ENCODE data around the gene PHLDB2. TPM values are rescaled to one million over a fixed set of nuclear protein-coding genes. Genes with fewer than 3 reads are reported as not detected.

Gene PHLDB2
- total and polyA plus RNA-seq, 11 donors: 59.0 to 280 (median 115) TPM

DNA sequence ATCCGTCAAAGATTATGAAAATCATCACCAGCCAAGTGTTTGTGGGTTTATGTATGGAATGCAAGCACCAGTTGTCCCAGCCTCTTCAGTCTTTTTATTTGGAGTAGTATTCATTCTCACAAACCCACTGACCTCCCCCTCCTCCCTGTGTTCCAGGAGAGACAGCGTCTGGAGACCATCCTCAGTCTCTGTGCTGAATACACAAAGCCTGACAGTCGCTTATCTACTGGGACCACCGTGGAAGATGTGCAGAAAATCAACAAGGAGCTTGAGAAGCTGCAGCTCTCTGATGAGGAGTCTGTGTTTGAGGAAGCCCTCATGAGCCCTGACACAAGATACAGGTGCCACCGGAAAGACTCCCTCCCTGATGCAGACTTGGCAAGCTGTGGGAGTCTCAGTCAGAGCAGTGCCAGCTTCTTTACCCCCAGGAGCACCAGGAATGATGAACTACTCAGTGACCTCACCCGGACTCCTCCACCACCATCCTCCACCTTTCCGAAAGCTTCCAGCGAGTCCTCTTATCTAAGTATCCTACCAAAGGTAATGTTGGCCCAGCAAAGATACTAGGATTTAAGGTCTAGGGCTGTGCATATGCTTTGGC lies 54.2 kb downstream of the PHLDB2 start:
- DNase-seq: no peak
- no peak for ATAC-seq
- WGBS, 4 donors: 52 to 58% (median 56%) methylated on average over 8 of the region's 8 CpGs
- Histone ChIP-seq H3K9me3 (no peaks in the 10 kb centered on the region), H3K27ac (peak overlapping the region in 1 of 12 donors; percentile 9), H3K36me3 (peaks cover 0 to 65% (median 33%) of the 10 kb centered on the region in 9 donors), H3K4me1 (peaks cover 10 to 85% (median 56%) of the 10 kb centered on the region in 12 donors), H3K4me3 (no peak overlapping the region), H3K27me3 (no peaks in the 10 kb centered on the region)
- no peak for TF ChIP-seq POLR2A (IDR thresholded peaks at IDR 0.05)
- TF ChIP-seq, protein P1, sequence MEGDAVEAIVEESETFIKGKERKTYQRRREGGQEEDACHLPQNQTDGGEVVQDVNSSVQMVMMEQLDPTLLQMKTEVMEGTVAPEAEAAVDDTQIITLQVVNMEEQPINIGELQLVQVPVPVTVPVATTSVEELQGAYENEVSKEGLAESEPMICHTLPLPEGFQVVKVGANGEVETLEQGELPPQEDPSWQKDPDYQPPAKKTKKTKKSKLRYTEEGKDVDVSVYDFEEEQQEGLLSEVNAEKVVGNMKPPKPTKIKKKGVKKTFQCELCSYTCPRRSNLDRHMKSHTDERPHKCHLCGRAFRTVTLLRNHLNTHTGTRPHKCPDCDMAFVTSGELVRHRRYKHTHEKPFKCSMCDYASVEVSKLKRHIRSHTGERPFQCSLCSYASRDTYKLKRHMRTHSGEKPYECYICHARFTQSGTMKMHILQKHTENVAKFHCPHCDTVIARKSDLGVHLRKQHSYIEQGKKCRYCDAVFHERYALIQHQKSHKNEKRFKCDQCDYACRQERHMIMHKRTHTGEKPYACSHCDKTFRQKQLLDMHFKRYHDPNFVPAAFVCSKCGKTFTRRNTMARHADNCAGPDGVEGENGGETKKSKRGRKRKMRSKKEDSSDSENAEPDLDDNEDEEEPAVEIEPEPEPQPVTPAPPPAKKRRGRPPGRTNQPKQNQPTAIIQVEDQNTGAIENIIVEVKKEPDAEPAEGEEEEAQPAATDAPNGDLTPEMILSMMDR (IDR thresholded peaks at IDR 0.05): no peak
- intact Hi-C loops (cut with DNase I): loop anchor here in 5 of 10 donors (5.0 to 10.0 kb wide), 2 partner anchors 48 to 51 kb away; no protein-coding TSS in a partner anchor

DNA sequence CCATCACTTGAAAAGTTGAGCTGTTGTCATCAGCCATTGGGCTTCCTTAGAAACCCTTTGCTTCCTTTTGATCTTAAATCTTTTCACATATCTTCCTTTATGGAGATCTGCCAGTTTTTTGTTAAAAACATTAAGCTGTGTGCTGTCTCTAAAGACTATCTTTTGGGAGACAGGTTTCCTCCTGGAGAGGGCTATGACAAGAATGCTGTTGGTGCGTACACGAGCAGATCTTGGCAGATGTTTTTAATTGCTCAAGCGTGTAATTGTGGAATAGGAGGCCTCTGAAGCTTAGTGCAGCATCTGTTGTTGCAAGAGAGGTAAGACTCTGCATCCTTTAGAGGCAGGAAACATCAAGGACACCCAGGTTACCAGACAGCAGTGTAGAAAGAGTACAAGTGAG lies 56.8 kb downstream of the PHLDB2 start:
- no peak overlapping the region for H3K4me3 ChIP-seq
- H3K4me1 ChIP-seq: peaks cover 6 to 68% (median 43%) of the 10 kb centered on the region in 12 donors
- H3K27me3 ChIP-seq: no peaks in the 10 kb centered on the region
- WGBS, 4 donors: 14 to 21% (median 20%) methylated on average over 3 of the region's 3 CpGs
- no peak for TF ChIP-seq POLR2A (IDR thresholded peaks at IDR 0.05)
- TF ChIP-seq, protein P1 (IDR thresholded peaks at IDR 0.05): no peak
- peaks cover 0 to 78% (median 55%) of the 10 kb centered on the region in 9 donors for H3K36me3 ChIP-seq
- H3K27ac ChIP-seq: peak overlapping the region in 3 of 12 donors; percentile 28 to 64 (median 34)
- H3K9me3 ChIP-seq: no peaks in the 10 kb centered on the region
- DNase-seq: no peak
- peak in 3 of 4 donors; percentile 48 to 75 (median 54) for ATAC-seq
- intact Hi-C loops (cut with DNase I): loop anchor here in 3 of 10 donors (5.0 to 10.0 kb wide), 2 partner anchors 36 to 51 kb away; no protein-coding TSS in a partner anchor

DNA sequence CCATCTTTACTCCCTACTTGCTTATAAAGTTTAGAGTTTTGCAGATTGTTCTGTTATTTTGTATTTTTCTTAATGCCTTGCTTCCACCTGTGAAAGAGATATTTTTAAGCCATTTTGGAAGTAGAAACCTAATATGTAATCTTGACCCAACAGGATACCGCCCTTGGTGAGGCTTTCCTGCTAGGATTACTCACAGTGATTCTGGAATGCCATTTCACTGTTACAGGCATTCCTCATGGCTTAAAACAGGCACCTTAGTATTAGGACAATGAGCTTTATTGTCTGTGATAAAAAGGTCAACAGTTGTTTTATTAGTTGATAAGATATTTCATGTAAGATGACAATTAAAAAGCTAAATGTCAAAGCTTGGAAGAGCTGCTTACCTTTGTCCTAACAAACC lies 58.2 kb downstream of the PHLDB2 start:
- 34 to 51% (median 42%) methylated on average over 1 of the region's 1 CpG for WGBS, 4 donors
- intact Hi-C loops (cut with DNase I): loop anchor here in 3 of 10 donors (5.0 to 10.0 kb wide), 2 partner anchors 35 to 52 kb away; no protein-coding TSS in a partner anchor

More for the DNA sequence above, 58.2 kb downstream of the PHLDB2 start:
- Histone ChIP-seq H3K36me3 (peaks cover 0 to 89% (median 66%) of the 10 kb centered on the region in 9 donors), H3K27me3 (no peaks in the 10 kb centered on the region), H3K27ac (peak overlapping the region in 5 of 12 donors; percentile 24 to 64 (median 34)), H3K4me3 (no peak overlapping the region), H3K4me1 (peaks cover 4 to 54% (median 31%) of the 10 kb centered on the region in 12 donors), H3K9me3 (no peaks in the 10 kb centered on the region)
- TF ChIP-seq, protein P1 (IDR thresholded peaks at IDR 0.05): no peak
- no peak for TF ChIP-seq POLR2A (IDR thresholded peaks at IDR 0.05)
- DNase-seq (no peak), ATAC-seq (peak in 3 of 4 donors; percentile 70 to 78 (median 72))

All from heart left ventricle (tissue), 16 donors.